SIG-M5 treated with dmso at 0.1 percent for 504 hours (cell line): ENCODE measurements around the gene PFAS.
"Not testable (repeated sequence)": the region's sequence is repeated elsewhere in the genome, so short reads cannot be mapped to it uniquely, and the experiment has no call there.

Experiments
- DNase-seq: peaks from one replicate; lab custom pipeline; 2025; ENCODE audit not compliant: unreplicated experiment; lab: John Stamatoyannopoulos, UW

Gene PFAS

DNA sequence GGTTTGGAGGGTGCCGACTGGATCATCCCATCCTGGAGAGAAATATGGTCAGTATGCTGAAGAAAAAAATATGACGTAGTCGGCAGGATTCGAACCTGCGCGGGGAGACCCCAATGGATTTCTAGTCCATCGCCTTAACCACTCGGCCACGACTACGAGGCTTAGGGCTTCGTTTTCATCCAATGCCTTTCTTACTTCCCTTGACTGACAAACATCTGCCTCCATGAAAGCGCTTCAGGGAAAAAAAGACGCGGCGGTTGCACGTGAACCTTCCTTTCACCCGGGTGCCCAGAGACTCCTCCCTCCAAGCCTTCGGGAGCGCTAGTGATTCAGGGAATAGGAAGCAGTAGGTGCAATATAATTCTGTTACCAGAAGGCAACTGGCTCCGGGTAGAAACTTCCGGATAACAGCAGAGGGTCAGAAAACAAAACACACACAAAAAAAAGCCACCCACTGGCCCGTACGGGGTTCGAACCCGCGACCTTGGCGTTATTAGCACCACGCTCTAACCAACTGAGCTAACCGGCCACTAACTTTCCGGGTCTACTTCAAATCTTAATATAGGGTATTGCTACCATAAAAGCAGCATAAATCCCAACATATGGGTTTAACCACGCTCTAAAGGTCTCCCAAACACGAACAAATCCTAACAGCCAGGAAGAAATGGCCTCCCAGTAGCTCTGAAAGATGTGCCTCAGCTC, 22.4 kb upstream of the PFAS start:
- DNase-seq = peak; percentile 81

- DNase-seq = no peak
These were observed 21.9 kb upstream of the PFAS start for GRCh38 chr17:8227238-8227581.

GRCh38 chr17:8231701-8232100, 17.4 kb upstream of the PFAS start:
- DNase-seq = no peak

DNA sequence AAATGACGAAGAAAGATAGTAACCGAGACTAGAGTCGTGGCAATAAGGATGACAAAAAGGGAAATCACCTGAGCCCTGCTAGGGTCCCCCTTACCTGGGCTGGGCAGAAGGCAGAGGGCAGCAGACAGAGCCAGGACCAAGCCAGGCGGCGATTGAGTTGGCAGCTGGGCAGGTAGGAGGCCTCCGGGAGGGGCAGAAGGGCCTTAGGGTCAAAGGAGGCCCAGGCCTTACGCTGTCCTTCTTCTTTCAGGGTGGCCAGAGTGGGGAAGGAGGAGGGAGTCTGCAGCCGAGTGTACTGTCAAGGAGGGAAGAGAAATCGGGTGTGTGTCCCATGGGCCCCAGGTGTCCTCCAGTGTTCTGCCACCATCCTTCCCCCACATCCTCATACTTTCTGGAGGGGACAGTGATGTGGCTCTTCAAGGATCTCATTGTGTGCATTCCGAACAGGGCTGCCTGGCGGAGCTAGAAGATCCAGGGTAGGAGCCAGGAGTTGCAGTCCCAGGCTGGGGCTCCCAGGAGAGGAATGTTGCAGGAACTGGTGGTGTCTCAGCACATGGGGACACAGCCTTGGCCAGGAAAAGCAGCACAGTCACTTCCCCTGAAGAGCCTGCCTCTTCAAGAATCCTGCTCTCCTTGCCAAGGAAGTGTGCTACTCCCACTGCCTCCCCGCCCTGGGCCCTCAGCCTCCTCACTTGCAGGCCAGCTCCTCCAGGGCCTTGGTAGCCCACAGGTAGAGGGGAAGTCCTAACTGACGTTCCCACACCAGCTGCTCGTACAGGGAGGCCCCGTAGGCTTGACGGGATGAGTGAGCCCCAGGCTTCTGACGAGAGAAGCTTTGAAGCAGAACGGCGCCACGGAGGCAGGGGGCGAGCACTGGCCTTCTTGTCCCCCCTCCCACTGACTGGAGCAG, 14.5 kb upstream of the PFAS start:
- DNase-seq = no peak

GRCh38 chr17:8235676-8236075, 13.4 kb upstream of the PFAS start:
- no peak for DNase-seq

- no peak for DNase-seq
These were observed 11.9 kb upstream of the PFAS start for GRCh38 chr17:8237175-8237574.

DNA sequence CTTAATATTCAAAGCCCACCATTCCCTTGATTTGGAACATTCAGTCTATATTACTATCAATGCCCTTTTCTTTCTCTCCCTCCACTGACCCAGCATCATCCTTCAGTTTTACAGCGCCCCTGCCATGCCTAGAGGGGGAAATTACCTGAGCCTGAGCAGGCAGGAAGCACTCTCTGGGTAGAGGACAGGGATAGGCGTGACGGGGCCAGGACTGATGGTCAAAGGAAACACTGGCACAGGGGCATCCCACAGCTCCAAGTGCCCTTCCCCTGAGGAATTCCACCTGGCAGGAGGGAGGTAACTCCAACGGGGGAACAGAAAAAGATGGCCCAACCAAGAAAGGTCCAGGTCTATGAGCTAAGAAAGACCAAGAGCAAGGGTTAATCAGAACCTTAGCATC, 11.2 kb upstream of the PFAS start:
- DNase-seq = no peak

DNA sequence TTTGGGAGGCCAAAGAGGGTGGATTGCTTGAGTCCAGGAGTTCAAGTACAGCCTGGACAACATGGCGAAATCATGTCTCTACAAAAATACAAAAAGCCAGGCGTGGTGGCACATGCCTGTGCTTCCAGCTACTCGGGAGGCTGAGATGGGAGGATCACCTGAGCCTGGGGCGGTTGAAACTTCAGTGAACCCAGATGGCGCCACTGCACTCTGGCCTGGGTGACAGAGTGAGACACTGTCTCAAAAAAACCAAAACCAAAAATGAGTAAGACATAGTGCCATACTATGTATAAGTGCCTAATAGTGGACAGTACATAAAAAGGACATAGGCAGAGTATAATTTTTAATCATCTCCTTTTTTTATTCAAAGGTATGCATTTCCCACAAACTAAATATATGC, 5.3 kb upstream of the PFAS start:
- DNase-seq = no peak

GRCh38 chr17:8244768-8245167, 4.3 kb upstream of the PFAS start:
- no peak for DNase-seq

DNA sequence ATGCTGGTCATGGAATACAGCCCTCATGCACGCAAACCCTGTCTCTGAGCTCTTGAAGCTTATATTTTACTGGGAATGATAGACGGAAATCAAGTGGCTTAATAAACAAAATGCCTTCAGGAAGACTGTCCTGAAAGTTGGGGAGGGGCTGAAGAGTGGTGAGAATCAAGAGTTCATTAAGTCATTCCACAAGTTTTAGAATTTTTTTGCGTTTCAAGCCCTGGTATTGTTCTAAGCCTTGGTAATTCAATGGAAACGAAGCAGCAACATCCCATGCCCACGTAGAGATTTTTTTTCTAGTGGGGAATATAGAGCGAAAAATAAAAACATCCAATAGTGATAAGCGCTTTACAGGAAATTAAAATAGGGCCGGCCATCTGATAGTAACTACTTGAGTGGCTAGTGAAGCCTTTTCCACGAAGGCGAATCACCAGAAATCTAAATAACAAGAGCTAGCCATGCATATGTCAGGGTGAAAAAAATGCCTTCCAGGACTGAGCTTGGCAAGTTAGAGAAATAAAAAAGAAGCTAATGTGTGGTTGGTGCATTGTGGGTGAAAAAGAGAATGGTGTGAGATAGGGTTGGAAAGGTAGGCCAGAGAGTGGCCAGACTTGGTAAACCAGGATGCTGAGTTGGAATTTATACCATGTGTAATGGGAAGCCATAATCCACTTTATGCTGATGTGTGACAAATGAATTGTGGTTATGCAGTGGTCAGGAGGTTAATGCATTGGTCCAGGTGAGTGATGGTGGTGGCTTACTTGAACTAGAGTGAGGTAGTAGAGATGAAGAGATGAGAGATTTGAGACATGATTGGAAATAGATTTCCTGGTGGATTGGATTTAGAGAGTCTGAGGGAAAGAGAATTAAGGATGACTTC, 772 bp downstream of the PFAS start:
- DNase-seq = no peak

- DNase-seq = not testable (repeated sequence)
These were observed 2.3 kb downstream of the PFAS start for GRCh38 chr17:8251411-8251810.

DNA sequence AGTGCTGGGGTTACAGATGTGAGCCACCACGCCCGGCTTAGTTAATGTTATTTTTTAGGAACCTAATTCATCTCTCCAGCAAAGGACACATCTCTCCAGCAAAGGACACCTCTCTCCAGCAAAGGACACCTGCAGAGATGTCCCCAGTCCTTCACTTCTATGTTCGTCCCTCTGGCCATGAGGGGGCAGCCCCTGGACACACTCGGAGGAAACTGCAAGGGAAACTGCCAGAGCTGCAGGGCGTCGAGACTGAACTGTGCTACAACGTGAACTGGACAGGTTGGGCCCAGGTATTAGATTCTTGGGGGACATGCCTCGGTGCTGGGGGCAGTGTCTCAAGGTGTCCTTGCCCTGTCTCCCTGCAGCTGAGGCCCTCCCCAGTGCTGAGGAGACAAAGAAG, 4.7 kb downstream of the PFAS start:
- no peak for DNase-seq

- no peak for DNase-seq
These were observed 5.8 kb downstream of the PFAS start for GRCh38 chr17:8254881-8255280.

DNA sequence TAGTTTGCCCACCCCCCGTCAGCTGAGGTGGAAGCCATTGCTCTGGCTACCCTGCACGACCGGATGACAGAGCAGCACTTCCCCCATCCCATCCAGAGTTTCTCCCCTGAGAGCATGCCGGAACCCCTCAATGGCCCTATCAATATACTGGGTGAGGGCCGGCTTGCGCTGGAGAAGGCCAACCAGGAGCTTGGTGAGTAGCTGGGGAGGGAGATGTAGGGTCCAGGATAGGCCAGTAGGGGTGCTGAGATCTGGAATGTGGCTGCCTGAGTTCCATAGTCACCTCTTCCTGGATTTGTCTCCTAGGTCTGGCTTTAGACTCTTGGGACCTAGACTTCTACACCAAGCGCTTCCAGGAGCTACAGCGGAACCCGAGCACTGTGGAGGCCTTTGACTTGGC, 6.4 kb downstream of the PFAS start:
- no peak for DNase-seq

- no peak for DNase-seq
These were observed 7.2 kb downstream of the PFAS start for GRCh38 chr17:8256291-8256690.

GRCh38 chr17:8256691-8257090, 7.6 kb downstream of the PFAS start:
- no peak for DNase-seq

DNA sequence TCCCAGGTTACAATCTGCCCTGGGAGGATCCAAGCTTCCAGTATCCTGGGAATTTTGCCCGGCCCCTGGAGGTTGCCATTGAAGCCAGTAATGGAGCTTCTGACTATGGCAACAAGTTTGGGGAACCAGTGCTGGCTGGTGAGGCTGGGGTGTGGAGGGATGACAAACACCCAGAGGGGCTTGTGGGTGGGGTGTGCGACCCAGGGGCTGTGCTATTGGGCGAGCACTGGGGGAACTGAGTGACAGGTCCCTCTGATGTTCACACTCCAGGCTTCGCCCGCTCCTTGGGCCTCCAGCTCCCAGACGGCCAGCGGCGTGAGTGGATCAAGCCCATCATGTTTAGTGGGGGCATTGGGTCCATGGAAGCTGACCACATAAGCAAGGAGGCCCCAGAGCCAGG, 8.7 kb downstream of the PFAS start:
- DNase-seq = no peak

- DNase-seq = no peak
These were observed 15.2 kb downstream of the PFAS start for GRCh38 chr17:8264320-8264719.

- no peak for DNase-seq
These were observed 15.9 kb downstream of the PFAS start for GRCh38 chr17:8264836-8265542.

- no peak for DNase-seq
These were observed 17.8 kb downstream of the PFAS start for GRCh38 chr17:8266648-8267479.
